ENCODE data around the gene MEGF11.

The MEGF11 gene

GRCh38 chr15:65936282-65936681 lies 317.3 kb downstream of the MEGF11 start:
- no peak for TF ChIP-seq GATA2 (IDR thresholded peaks at IDR 0.05; ENCODE audit: low read depth, low read length)
- TF ChIP-seq GATA3 (IDR thresholded peaks at IDR 0.05; ENCODE audit: low read depth, low read length) = no peak

- TF ChIP-seq GATA3 (IDR thresholded peaks at IDR 0.05; ENCODE audit: low read depth, low read length) (no peak), GATA2 (IDR thresholded peaks at IDR 0.05; ENCODE audit: low read depth, low read length) (no peak)
These were observed 318.2 kb downstream of the MEGF11 start for GRCh38 chr15:65935391-65935790.

- no peak for TF ChIP-seq GATA3 (IDR thresholded peaks at IDR 0.05; ENCODE audit: low read depth, low read length)
- no peak for TF ChIP-seq GATA2 (IDR thresholded peaks at IDR 0.05; ENCODE audit: low read depth, low read length)
These were observed 322.3 kb downstream of the MEGF11 start for GRCh38 chr15:65931221-65931620.

- no peak for TF ChIP-seq GATA2 (IDR thresholded peaks at IDR 0.05; ENCODE audit: low read depth, low read length)
- TF ChIP-seq GATA3 (IDR thresholded peaks at IDR 0.05; ENCODE audit: low read depth, low read length) = no peak
These were observed 323.4 kb downstream of the MEGF11 start for GRCh38 chr15:65930134-65930533.

- no peak for TF ChIP-seq GATA3 (IDR thresholded peaks at IDR 0.05; ENCODE audit: low read depth, low read length)
- TF ChIP-seq GATA2 (IDR thresholded peaks at IDR 0.05; ENCODE audit: low read depth, low read length) = no peak
These were observed 324.0 kb downstream of the MEGF11 start for GRCh38 chr15:65929573-65929972.

- TF ChIP-seq GATA3 (IDR thresholded peaks at IDR 0.05; ENCODE audit: low read depth, low read length) (no peak), GATA2 (IDR thresholded peaks at IDR 0.05; ENCODE audit: low read depth, low read length) (no peak)
These were observed 326.0 kb downstream of the MEGF11 start for GRCh38 chr15:65927545-65927944.

GRCh38 chr15:65926899-65927298 lies 326.7 kb downstream of the MEGF11 start:
- TF ChIP-seq GATA2 (IDR thresholded peaks at IDR 0.05; ENCODE audit: low read depth, low read length) (no peak), GATA3 (IDR thresholded peaks at IDR 0.05; ENCODE audit: low read depth, low read length) (no peak)

- no peak for TF ChIP-seq GATA3 (IDR thresholded peaks at IDR 0.05; ENCODE audit: low read depth, low read length)
- no peak for TF ChIP-seq GATA2 (IDR thresholded peaks at IDR 0.05; ENCODE audit: low read depth, low read length)
These were observed 327.1 kb downstream of the MEGF11 start for GRCh38 chr15:65926459-65926858.

GRCh38 chr15:65925338-65925737 lies 328.2 kb downstream of the MEGF11 start:
- no peak for TF ChIP-seq GATA3 (IDR thresholded peaks at IDR 0.05; ENCODE audit: low read depth, low read length)
- no peak for TF ChIP-seq GATA2 (IDR thresholded peaks at IDR 0.05; ENCODE audit: low read depth, low read length)

GRCh38 chr15:65924004-65924403 lies 329.5 kb downstream of the MEGF11 start:
- TF ChIP-seq GATA3 (IDR thresholded peaks at IDR 0.05; ENCODE audit: low read depth, low read length) = no peak
- TF ChIP-seq GATA2 (IDR thresholded peaks at IDR 0.05; ENCODE audit: low read depth, low read length) = no peak

GRCh38 chr15:65923264-65923663 lies 330.3 kb downstream of the MEGF11 start:
- TF ChIP-seq GATA3 (IDR thresholded peaks at IDR 0.05; ENCODE audit: low read depth, low read length) (no peak), GATA2 (IDR thresholded peaks at IDR 0.05; ENCODE audit: low read depth, low read length) (no peak)

GRCh38 chr15:65922621-65923020 lies 330.9 kb downstream of the MEGF11 start:
- TF ChIP-seq GATA2 (IDR thresholded peaks at IDR 0.05; ENCODE audit: low read depth, low read length) (no peak), GATA3 (IDR thresholded peaks at IDR 0.05; ENCODE audit: low read depth, low read length) (no peak)

- TF ChIP-seq GATA3 (IDR thresholded peaks at IDR 0.05; ENCODE audit: low read depth, low read length) (no peak), GATA2 (IDR thresholded peaks at IDR 0.05; ENCODE audit: low read depth, low read length) (no peak)
These were observed 331.8 kb downstream of the MEGF11 start for GRCh38 chr15:65921780-65922179.

GRCh38 chr15:65920825-65921309 lies 332.7 kb downstream of the MEGF11 start:
- no peak for TF ChIP-seq GATA2 (IDR thresholded peaks at IDR 0.05; ENCODE audit: low read depth, low read length)
- no peak for TF ChIP-seq GATA3 (IDR thresholded peaks at IDR 0.05; ENCODE audit: low read depth, low read length)

- TF ChIP-seq GATA3 (IDR thresholded peaks at IDR 0.05; ENCODE audit: low read depth, low read length) (no peak), GATA2 (IDR thresholded peaks at IDR 0.05; ENCODE audit: low read depth, low read length) (no peak)
These were observed 333.4 kb downstream of the MEGF11 start for GRCh38 chr15:65920121-65920520.

GRCh38 chr15:65919353-65919752 lies 334.2 kb downstream of the MEGF11 start:
- TF ChIP-seq GATA2 (IDR thresholded peaks at IDR 0.05; ENCODE audit: low read depth, low read length) (no peak), GATA3 (IDR thresholded peaks at IDR 0.05; ENCODE audit: low read depth, low read length) (no peak)
